HEK293 (cell line): ENCODE results near the gene ARPC1B.
"Not testable (repeated sequence)": the region's sequence is repeated elsewhere in the genome, so short reads cannot be mapped to it uniquely, and the experiment has no call there.

ENCODE experiments used
- CTCF ChIA-PET: fragments of 350-600 bp; formaldehyde crosslinking; extraction: SDS; loops from one replicate; lab custom pipeline; 2021; ENCODE audit warnings: antibody characterized with exemption; lab: Yijun Ruan, JAX
- POLR2A ChIA-PET: fragments of 300-600 bp; formaldehyde crosslinking; extraction: SDS; loops from one replicate; lab custom pipeline; 2020; ENCODE audit warnings: antibody characterized with exemption, inconsistent platforms; lab: Yijun Ruan, JAX
- H3K27ac ChIP-seq: fragments of 200-500 bp; sonication (Bioruptor generic); 2 replicates; pipeline ENCODE4 v1.5.1; 2014; ENCODE audit warnings: low read depth, low read length, control low read depth, inconsistent platforms; ENCODE audit errors: extremely low read depth
- H3K36me3 ChIP-seq, 2 experiments: fragments of 200-500 bp in 1 of 2; sonication (Bioruptor generic) in 1 of 2; 1 replicate in 1 of 2; 2 replicates in 1 of 2; pipeline ENCODE4 v1.5.1; 2014 to 2017; ENCODE audit warnings: inconsistent platforms in 2 of 2, low read length in 2 of 2; ENCODE audit not compliant: control insufficient read depth in 2 of 2, insufficient read depth in 1 of 2
- H3K4me1 ChIP-seq: fragments of 200-500 bp; sonication (Bioruptor generic); 2 replicates; pipeline ENCODE4 v1.5.1; 2014; ENCODE audit warnings: mild to moderate bottlenecking, low read length, inconsistent platforms; ENCODE audit not compliant: control insufficient read depth, insufficient read depth
- H3K4me3 ChIP-seq: 2 replicates; pipeline ENCODE4 v1.5.1; 2011; ENCODE audit warnings: low read depth, mild to moderate bottlenecking, control low read depth, low read length, moderate library complexity
- H3K9me3 ChIP-seq: fragments of 200-500 bp; sonication (Bioruptor generic); 2 replicates; pipeline ENCODE4 v1.5.1; 2014; ENCODE audit warnings: low read depth, low read length, inconsistent platforms; ENCODE audit not compliant: control insufficient read depth, insufficient read depth
- EGR2 ChIP-seq: fragments of 450-650 bp; formaldehyde crosslinking; IDR thresholded peaks from 2 replicates; pipeline ENCODE4 v1.5.1; 2016; ENCODE audit warnings: low read depth, missing biosample characterization, missing genetic modification characterization
- GLI4 ChIP-seq: fragments of 450-650 bp; formaldehyde crosslinking; IDR thresholded peaks from 2 replicates; pipeline ENCODE4 v1.5.1; 2016; ENCODE audit warnings: missing biosample characterization, missing genetic modification characterization
- KLF1 ChIP-seq: fragments of 450-650 bp; formaldehyde crosslinking; IDR thresholded peaks from 2 replicates; pipeline ENCODE4 v1.5.1; 2016; ENCODE audit warnings: missing biosample characterization, missing genetic modification characterization
- KLF16 ChIP-seq: fragments of 450-650 bp; formaldehyde crosslinking; IDR thresholded peaks from 2 replicates; pipeline ENCODE4 v1.5.1; 2017; ENCODE audit warnings: missing biosample characterization, missing genetic modification characterization
- MZF1 ChIP-seq: fragments of 450-650 bp; formaldehyde crosslinking; IDR thresholded peaks from 2 replicates; pipeline ENCODE4 v1.5.1; 2017; ENCODE audit warnings: missing biosample characterization, missing genetic modification characterization, borderline replicate concordance
- PRDM1 ChIP-seq: fragments of 450-650 bp; formaldehyde crosslinking; IDR thresholded peaks from 2 replicates; pipeline ENCODE4; 2016; ENCODE audit warnings: missing biosample characterization, missing genetic modification characterization
- PRDM4 ChIP-seq: fragments of 450-650 bp; formaldehyde crosslinking; IDR thresholded peaks from 2 replicates; pipeline ENCODE4 v1.5.1; 2017; ENCODE audit warnings: missing biosample characterization, missing genetic modification characterization
- SCRT1 ChIP-seq: fragments of 450-650 bp; formaldehyde crosslinking; IDR thresholded peaks from 2 replicates; pipeline ENCODE4 v1.5.1; 2016; ENCODE audit warnings: missing biosample characterization, missing genetic modification characterization, borderline replicate concordance
- SCRT2 ChIP-seq: fragments of 450-650 bp; formaldehyde crosslinking; IDR thresholded peaks from 2 replicates; pipeline ENCODE4 v1.5.1; 2016; ENCODE audit warnings: missing biosample characterization, missing genetic modification characterization
- SP2 ChIP-seq: fragments of 450-650 bp; formaldehyde crosslinking; IDR thresholded peaks from 2 replicates; pipeline ENCODE4 v1.5.1; 2016; ENCODE audit warnings: missing biosample characterization, missing genetic modification characterization
- SP7 ChIP-seq: fragments of 450-650 bp; formaldehyde crosslinking; IDR thresholded peaks from 2 replicates; pipeline ENCODE4 v1.5.1; 2016; ENCODE audit warnings: missing biosample characterization, missing genetic modification characterization
- ZBTB17 ChIP-seq: fragments of 450-650 bp; formaldehyde crosslinking; IDR thresholded peaks from 2 replicates; pipeline ENCODE4 v1.5.1; 2016; ENCODE audit warnings: missing biosample characterization, missing genetic modification characterization
- ZEB2 ChIP-seq: fragments of 450-650 bp; formaldehyde crosslinking; IDR thresholded peaks from 2 replicates; pipeline ENCODE4 v1.5.1; 2016; ENCODE audit warnings: missing biosample characterization, missing genetic modification characterization
- ZFHX2 ChIP-seq: fragments of 450-650 bp; formaldehyde crosslinking; conservative IDR thresholded peaks from 2 replicates; pipeline ENCODE4 v1.5.1; 2016; ENCODE audit warnings: missing biosample characterization, missing genetic modification characterization
- ZIC2 ChIP-seq: fragments of 450-650 bp; formaldehyde crosslinking; IDR thresholded peaks from 2 replicates; pipeline ENCODE4 v1.5.1; 2016; ENCODE audit warnings: missing biosample characterization, missing genetic modification characterization
- ZNF121 ChIP-seq: fragments of 450-650 bp; formaldehyde crosslinking; IDR thresholded peaks from 2 replicates; pipeline ENCODE4 v1.5.1; 2016; ENCODE audit warnings: missing biosample characterization, missing genetic modification characterization
- ZNF138 ChIP-seq: fragments of 450-650 bp; formaldehyde crosslinking; IDR thresholded peaks from 2 replicates; pipeline ENCODE4 v1.5.1; 2016; ENCODE audit warnings: missing biosample characterization, missing genetic modification characterization, borderline replicate concordance
- ZNF211 ChIP-seq: fragments of 450-650 bp; formaldehyde crosslinking; IDR thresholded peaks from 2 replicates; pipeline ENCODE4 v1.5.1; 2016; ENCODE audit warnings: low read depth, missing biosample characterization, missing genetic modification characterization
- ZNF223 ChIP-seq: fragments of 450-650 bp; formaldehyde crosslinking; IDR thresholded peaks from 2 replicates; pipeline ENCODE4 v1.5.1; 2016; ENCODE audit warnings: missing biosample characterization, missing genetic modification characterization
- ZNF24 ChIP-seq: fragments of 450-650 bp; formaldehyde crosslinking; IDR thresholded peaks from 2 replicates; pipeline ENCODE4 v1.5.1; 2016; ENCODE audit warnings: missing biosample characterization, missing genetic modification characterization
- ZNF274 ChIP-seq, 2 experiments: fragments of 200-500 bp in 1 of 2; fragments of 450-650 bp in 1 of 2; sonication (Bioruptor generic) in 1 of 2; formaldehyde crosslinking in 1 of 2; IDR thresholded peaks; 2 replicates each; pipeline versions ENCODE4 v1.5.1 to v1.6.1; 2014 to 2016; ENCODE audit warnings: borderline replicate concordance in 1 of 2, inconsistent platforms in 1 of 2, low read length in 1 of 2, missing biosample characterization in 1 of 2, missing genetic modification characterization in 1 of 2
- ZNF311 ChIP-seq: fragments of 450-650 bp; formaldehyde crosslinking; IDR thresholded peaks from 2 replicates; pipeline ENCODE4 v1.5.1; 2017; ENCODE audit warnings: missing biosample characterization, missing genetic modification characterization, borderline replicate concordance
- ZNF335 ChIP-seq: fragments of 450-650 bp; formaldehyde crosslinking; conservative IDR thresholded peaks from 2 replicates; pipeline ENCODE4 v1.5.1; 2016; ENCODE audit warnings: missing biosample characterization, missing genetic modification characterization
- ZNF473 ChIP-seq: fragments of 450-650 bp; formaldehyde crosslinking; IDR thresholded peaks from 2 replicates; pipeline ENCODE4 v1.5.1; 2017; ENCODE audit warnings: missing biosample characterization, missing genetic modification characterization
- ZNF530 ChIP-seq: fragments of 450-650 bp; formaldehyde crosslinking; IDR thresholded peaks from 2 replicates; pipeline ENCODE4 v1.5.1; 2016; ENCODE audit warnings: low read depth, missing biosample characterization, missing genetic modification characterization
- ZNF626 ChIP-seq: fragments of 450-650 bp; sonication (Bioruptor Pico); formaldehyde crosslinking; IDR thresholded peaks from 2 replicates; pipeline ENCODE4 v1.5.1; 2018; ENCODE audit warnings: missing biosample characterization, missing genetic modification characterization, inconsistent platforms
- ZNF692 ChIP-seq: fragments of 450-650 bp; formaldehyde crosslinking; IDR thresholded peaks from 2 replicates; pipeline ENCODE4 v1.5.1; 2016; ENCODE audit warnings: missing biosample characterization, missing genetic modification characterization
- ZNF707 ChIP-seq: fragments of 450-650 bp; formaldehyde crosslinking; IDR thresholded peaks from 2 replicates; pipeline ENCODE4 v1.5.1; 2016; ENCODE audit warnings: missing biosample characterization, missing genetic modification characterization

Gene ARPC1B

GRCh38 chr7:99379043-99379577 lies 4.6 kb downstream of the ARPC1B start:
- no peak overlapping the region for H3K4me3 ChIP-seq
- TF ChIP-seq PRDM4 (tag by site-specific recombination) (no peak), SCRT2 (tag by site-specific recombination) (peak; percentile 95), ZNF223 (tag by site-specific recombination) (no peak), ZNF274 (IDR thresholded peaks at IDR 0.05; ENCODE audit: low read length) (no peak), ZNF274 (tag by site-specific recombination; IDR thresholded peaks at IDR 0.05; ENCODE audit: borderline replicate concordance) (no peak), SP2 (tag by site-specific recombination) (peak; percentile 17; the same call in 1 of the 2 replicates), KLF1 (tag by site-specific recombination) (no peak), KLF16 (tag by site-specific recombination) (no peak), ZEB2 (no peak), SCRT1 (peak; percentile 69; the same call in 1 of the 2 replicates), ZNF335 (tag by site-specific recombination) (no peak), ZNF311 (no peak), SP7 (tag by site-specific recombination) (peak; percentile 87)
- POLR2A ChIA-PET = no interaction called here
- peaks cover 5% of the 10 kb centered on the region in 2 experiments; a peak in 2 of 3 replicates for H3K36me3 ChIP-seq
- no peaks in the 10 kb centered on the region; the same call in 1 of the 2 replicates for H3K4me1 ChIP-seq
- no peak overlapping the region for H3K27ac ChIP-seq
- H3K9me3 ChIP-seq = no peaks in the 10 kb centered on the region
- CTCF ChIA-PET = no interaction called here

- POLR2A ChIA-PET, H3K4me3 ChIP-seq, CTCF ChIA-PET, H3K9me3 ChIP-seq, H3K4me1 ChIP-seq, H3K27ac ChIP-seq, H3K36me3 ChIP-seq: not testable (repeated sequence)
Measured at GRCh38 chr7:99379693-99380031, 5.1 kb downstream of the ARPC1B start.

- no peaks in the 10 kb centered on the region; the same call in 1 of the 2 replicates for H3K4me1 ChIP-seq
- peaks cover 5% of the 10 kb centered on the region in 2 experiments; a peak in 2 of 3 replicates for H3K36me3 ChIP-seq
- POLR2A ChIA-PET = no interaction called here
- no peaks in the 10 kb centered on the region for H3K9me3 ChIP-seq
- no peak overlapping the region for H3K4me3 ChIP-seq
- H3K27ac ChIP-seq = no peak overlapping the region
- CTCF ChIA-PET = no interaction called here
- TF ChIP-seq ZNF121 (tag by site-specific recombination) = no peak
- TF ChIP-seq ZBTB17 (tag by site-specific recombination) = no peak
- TF ChIP-seq PRDM1 = no peak
- TF ChIP-seq GLI4 (tag by site-specific recombination) = no peak
- no peak for TF ChIP-seq ZNF138
- no peak for TF ChIP-seq ZNF707 (tag by site-specific recombination)
- TF ChIP-seq ZNF211 (tag by site-specific recombination) = no peak
- TF ChIP-seq MZF1 = no peak
- no peak for TF ChIP-seq ZNF626 (tag by site-specific recombination)
- peak; percentile 91 for TF ChIP-seq ZNF692 (tag by site-specific recombination)
- no peak for TF ChIP-seq ZIC2 (tag by site-specific recombination)
- no peak for TF ChIP-seq ZNF473 (tag by site-specific recombination)
- TF ChIP-seq ZNF530 (tag by site-specific recombination) = no peak
- peak; percentile 60; the same call in 1 of the 2 replicates for TF ChIP-seq ZFHX2 (tag by site-specific recombination)
- no peak for TF ChIP-seq SCRT1
- TF ChIP-seq EGR2 = peak; percentile 84
- TF ChIP-seq ZNF24 (tag by site-specific recombination) = no peak
- no peak for TF ChIP-seq KLF1 (tag by site-specific recombination)
Measured at GRCh38 chr7:99380032-99380822, 5.7 kb downstream of the ARPC1B start.
